Chondrocyte (in vitro differentiated cells): ENCODE data around the gene NTRK3. TPM values are rescaled to one million over a fixed set of nuclear protein-coding genes. Genes with fewer than 3 reads are reported as not detected.

Experiments used
- DNase-seq: peaks from one replicate; pipeline ENCODE4 v3.0.0; 2021; ENCODE audit warnings: mixed read lengths, low spot score
- H3K27ac Mint-ChIP-seq: one replicate; pipeline ENCODE4 v1.8.0; 2021; ENCODE audit warnings: mild to moderate bottlenecking, moderate library complexity, mixed read lengths; ENCODE audit not compliant: unreplicated experiment
- H3K27me3 Mint-ChIP-seq: 2 replicates; pipeline ENCODE4 v1.8.0; 2021; ENCODE audit warnings: low read depth, mixed read lengths
- H3K36me3 Mint-ChIP-seq: 2 replicates; pipeline ENCODE4 v1.8.0; 2021; ENCODE audit warnings: low read depth, mixed read lengths
- H3K4me1 Mint-ChIP-seq: 2 replicates; pipeline ENCODE4 v1.8.0; 2021; ENCODE audit warnings: low read depth, mild to moderate bottlenecking, mixed read lengths
- H3K4me3 Mint-ChIP-seq: one replicate; pipeline ENCODE4 v1.8.0; 2021; ENCODE audit warnings: mild to moderate bottlenecking, moderate library complexity, mixed read lengths; ENCODE audit not compliant: unreplicated experiment
- H3K9me3 Mint-ChIP-seq: 2 replicates; pipeline ENCODE4 v1.8.0; 2021; ENCODE audit warnings: low read depth, mixed read lengths
- CTCF ChIP-seq: fragments of 200-600 bp; sonication (generic); IDR thresholded peaks from 2 replicates; pipeline ENCODE4 v1.5.0; 2021; ENCODE audit warnings: antibody characterized with exemption, mild to moderate bottlenecking, moderate library complexity
- total RNA-seq: library from RNA; stranded (reverse); gene quantifications from 3 replicates; pipeline ENCODE4 v1.2.1, GENCODE V29; 2021

Gene NTRK3
- total RNA-seq, 1 donor from 2014 or later = not detected

GRCh38 chr15:88250826-88251225, 5.7 kb downstream of the NTRK3 start:
- DNase-seq = no peak
- Mint-ChIP-seq H3K9me3 (no peaks in the 10 kb centered on the region), H3K27ac (no peak overlapping the region), H3K4me3 (no peak overlapping the region), H3K36me3 (no peaks in the 10 kb centered on the region), H3K27me3 (peaks cover 50% of the 10 kb centered on the region), H3K4me1 (peaks cover 5% of the 10 kb centered on the region)
- TF ChIP-seq CTCF = no peak

GRCh38 chr15:88249220-88249619, 7.3 kb downstream of the NTRK3 start:
- DNase-seq = no peak

GRCh38 chr15:88247914-88248313, 8.6 kb downstream of the NTRK3 start:
- Mint-ChIP-seq H3K4me3 (no peak overlapping the region), H3K4me1 (no peaks in the 10 kb centered on the region), H3K27ac (no peak overlapping the region), H3K27me3 (peaks cover 29% of the 10 kb centered on the region), H3K36me3 (no peaks in the 10 kb centered on the region), H3K9me3 (no peaks in the 10 kb centered on the region)
- no peak for DNase-seq
- TF ChIP-seq CTCF = no peak

More at GRCh38 chr15:88249220-88249619, 7.3 kb downstream of the NTRK3 start:
- no peak overlapping the region for H3K4me3 Mint-ChIP-seq
- no peak for TF ChIP-seq CTCF
- H3K27ac Mint-ChIP-seq = no peak overlapping the region
- H3K4me1 Mint-ChIP-seq = no peaks in the 10 kb centered on the region
- no peaks in the 10 kb centered on the region for H3K9me3 Mint-ChIP-seq
- no peaks in the 10 kb centered on the region for H3K36me3 Mint-ChIP-seq
- H3K27me3 Mint-ChIP-seq = peaks cover 39% of the 10 kb centered on the region

- no peaks in the 10 kb centered on the region for H3K9me3 Mint-ChIP-seq
These were observed 9.7 kb downstream of the NTRK3 start for GRCh38 chr15:88246666-88247446.

GRCh38 chr15:88246081-88246480, 10.5 kb downstream of the NTRK3 start:
- no peak for TF ChIP-seq CTCF
- Mint-ChIP-seq H3K27ac (no peak overlapping the region), H3K4me1 (no peaks in the 10 kb centered on the region), H3K27me3 (peaks cover 23% of the 10 kb centered on the region), H3K9me3 (no peaks in the 10 kb centered on the region), H3K4me3 (no peak overlapping the region), H3K36me3 (no peaks in the 10 kb centered on the region)
- DNase-seq = no peak

More at GRCh38 chr15:88246666-88247446, 9.7 kb downstream of the NTRK3 start:
- peaks cover 22% of the 10 kb centered on the region for H3K27me3 Mint-ChIP-seq
- no peaks in the 10 kb centered on the region for H3K36me3 Mint-ChIP-seq
- no peak overlapping the region for H3K27ac Mint-ChIP-seq
- DNase-seq = no peak
- peak overlapping the region; percentile 34 for H3K4me3 Mint-ChIP-seq
- TF ChIP-seq CTCF = peak; percentile 94
- no peaks in the 10 kb centered on the region for H3K4me1 Mint-ChIP-seq
